Liver (tissue), 9 donors: ENCODE data around the gene CSTPP1. TPM values are rescaled to one million over a fixed set of nuclear protein-coding genes. Genes with fewer than 3 reads are reported as not detected.

ENCODE experiments used
- DNase-seq: peaks from one replicate; pipeline ENCODE4 v3.0.0-alpha.2; 2017; ENCODE audit warnings: low spot score
- H3K27ac ChIP-seq, 2 donors: one replicate each; pipeline ENCODE4 v1.7.0; 2013; ENCODE audit warnings: inconsistent platforms in 2 of 2, low read length in 2 of 2, control low read depth in 1 of 2, low read depth in 1 of 2, mild to moderate bottlenecking in 1 of 2
- H3K27me3 ChIP-seq, 4 donors: one replicate each; pipeline versions ENCODE4 v1.6.1 to v1.7.0; 2013; ENCODE audit warnings: low read length in 3 of 4, inconsistent platforms in 1 of 4, mild to moderate bottlenecking in 1 of 4, moderate library complexity in 1 of 4; ENCODE audit not compliant: control insufficient read depth in 4 of 4, insufficient read depth in 4 of 4
- H3K36me3 ChIP-seq, 4 donors: one replicate each; pipeline versions ENCODE4 v1.6.1 to v1.7.0; 2013; ENCODE audit warnings: low read length in 3 of 4, mild to moderate bottlenecking in 3 of 4, low read depth in 1 of 4, moderate library complexity in 1 of 4; ENCODE audit not compliant: control insufficient read depth in 4 of 4, insufficient read depth in 3 of 4
- H3K4me1 ChIP-seq, 4 donors: one replicate each; pipeline versions ENCODE4 v1.6.1 to v1.7.0; 2013; ENCODE audit warnings: low read length in 3 of 4, mild to moderate bottlenecking in 3 of 4, moderate library complexity in 1 of 4; ENCODE audit not compliant: control insufficient read depth in 4 of 4, insufficient read depth in 4 of 4
- H3K4me3 ChIP-seq, 3 donors: one replicate each; pipeline versions ENCODE4 v1.6.1 to v1.7.0; 2013; ENCODE audit warnings: low read length in 3 of 3, control low read depth in 1 of 3, low read depth in 1 of 3, mild to moderate bottlenecking in 1 of 3
- H3K9ac ChIP-seq, 2 donors: one replicate each; pipeline ENCODE4 v1.7.0; 2013; ENCODE audit warnings: low read length in 2 of 2, mild to moderate bottlenecking in 2 of 2, moderate library complexity in 2 of 2, control low read depth in 1 of 2, low read depth in 1 of 2
- H3K9me3 ChIP-seq, 4 donors: one replicate each; pipeline versions ENCODE4 v1.6.1 to v1.7.0; 2013; ENCODE audit warnings: low read length in 3 of 4; ENCODE audit not compliant: control insufficient read depth in 4 of 4
- FOXA2 ChIP-seq: IDR thresholded peaks from 2 replicates; pipeline ENCODE4 v1.6.1; 2016; ENCODE audit warnings: antibody characterized with exemption
- HNF4A ChIP-seq, 2 donors: conservative IDR thresholded peaks; 2 replicates each; pipeline ENCODE4 v1.6.1; 2016; ENCODE audit warnings: antibody characterized with exemption in 2 of 2, mild to moderate bottlenecking in 2 of 2
- JUND ChIP-seq, 2 donors: IDR thresholded peaks; 2 replicates each; pipeline ENCODE4 v1.6.1; 2016; ENCODE audit warnings: antibody characterized with exemption in 2 of 2
- RAD21 ChIP-seq, 2 donors: IDR thresholded peaks; 2 replicates each; pipeline ENCODE4 v1.6.1; 2016; ENCODE audit warnings: antibody characterized with exemption in 2 of 2, mild to moderate bottlenecking in 2 of 2
- REST ChIP-seq: IDR thresholded peaks from 2 replicates; pipeline ENCODE4 v1.6.1; 2016; ENCODE audit warnings: antibody characterized with exemption, mild to moderate bottlenecking
- RXRA ChIP-seq, 2 donors: IDR thresholded peaks; 2 replicates each; pipeline ENCODE4 v1.6.1; 2017 to 2018; ENCODE audit warnings: antibody characterized with exemption in 2 of 2, mild to moderate bottlenecking in 1 of 2
- SP1 ChIP-seq: IDR thresholded peaks from 2 replicates; pipeline ENCODE4 v1.6.1; 2018; ENCODE audit warnings: antibody characterized with exemption, mild to moderate bottlenecking
- TAF1 ChIP-seq: conservative IDR thresholded peaks from 2 replicates; pipeline ENCODE4 v1.6.1; 2016; ENCODE audit warnings: antibody characterized with exemption, mild to moderate bottlenecking
- WGBS: extraction: QIAGEN DNeasy Blood & Tissue Kit; methylation state at CpG from one replicate; pipeline ENCODE4 v1.1.7; 2013; 5-methylcytosine and 5-hydroxymethylcytosine counted together
- polyA plus RNA-seq, 2 donors: library from polyadenylated mRNA; stranded (reverse) in 1 of 2; unstranded in 1 of 2; fragments of 200-250 nt in 1 of 2; fragments of >200 nt in 1 of 2; fragmentation: Nextera tagmentation in 1 of 2; extraction: Ambion mirVana in 1 of 2; gene quantifications; one replicate each; pipeline versions ENCODE4 v1.2.1 to v1.2.3, GENCODE V29; 2013 to 2015
- total RNA-seq, 2 donors: library from RNA; depleted of rRNA; stranded (reverse); fragments of >200 nt; gene quantifications; one replicate each; pipeline ENCODE4 v1.2.3, GENCODE V29; 2014
- TF ChIP-seq, protein P1 (sequence below): IDR thresholded peaks from 2 replicates; pipeline ENCODE4 v1.6.1; 2016; ENCODE audit warnings: antibody characterized with exemption
- TF ChIP-seq, protein P2 (sequence below): IDR thresholded peaks from 2 replicates; pipeline ENCODE4 v1.6.1; 2016; ENCODE audit warnings: antibody characterized with exemption
- TF ChIP-seq, protein P3 (sequence below): fragments of 150-350 bp; IDR thresholded peaks from 2 replicates; pipeline ENCODE4 v1.5.1; 2017; ENCODE audit warnings: improper control_type of control experiment, low read depth, low read length; ENCODE audit not compliant: missing input control
- donor health status: healthy.
- donor health status: healthy.
- donor health status: healthy.
- donor health status: healthy.
- donor health status: healthy.

The CSTPP1 gene
- total and polyA plus RNA-seq, 4 donors = 5.4 to 6.6 (median 5.7) TPM

GRCh38 chr11:47172740-47173336, 236.3 kb downstream of the CSTPP1 start:
- Histone ChIP-seq H3K9ac (no peak overlapping the region), H3K4me3 (no peak overlapping the region), H3K27ac (no peak overlapping the region), H3K4me1 (peaks cover 8 to 54% (median 41%) of the 10 kb centered on the region in 4 donors), H3K9me3 (no peaks in the 10 kb centered on the region), H3K36me3 (peaks cover 19 to 48% (median 26%) of the 10 kb centered on the region in 4 donors), H3K27me3 (no peaks in the 10 kb centered on the region)
- 50% methylated on average over 6 of the region's 6 CpGs for WGBS
- peak; percentile 7 to 18 for TF ChIP-seq RXRA (IDR thresholded peaks at IDR 0.05)
- TF ChIP-seq, protein P1, sequence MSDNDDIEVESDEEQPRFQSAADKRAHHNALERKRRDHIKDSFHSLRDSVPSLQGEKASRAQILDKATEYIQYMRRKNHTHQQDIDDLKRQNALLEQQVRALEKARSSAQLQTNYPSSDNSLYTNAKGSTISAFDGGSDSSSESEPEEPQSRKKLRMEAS = no peak
- no peak for TF ChIP-seq REST
- TF ChIP-seq FOXA2 = no peak
- TF ChIP-seq HNF4A (conservative IDR thresholded peaks at IDR 0.05) = peak; percentile 55 to 62
- TF ChIP-seq JUND (IDR thresholded peaks at IDR 0.05) = no peak
- TF ChIP-seq RAD21 (IDR thresholded peaks at IDR 0.05) = peak in 1 of 2 donors; percentile 13
- TF ChIP-seq, protein P2, sequence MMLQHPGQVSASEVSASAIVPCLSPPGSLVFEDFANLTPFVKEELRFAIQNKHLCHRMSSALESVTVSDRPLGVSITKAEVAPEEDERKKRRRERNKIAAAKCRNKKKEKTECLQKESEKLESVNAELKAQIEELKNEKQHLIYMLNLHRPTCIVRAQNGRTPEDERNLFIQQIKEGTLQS = no peak
- TF ChIP-seq TAF1 = no peak
- TF ChIP-seq SP1 = peak; percentile 34
- DNase-seq = no peak

GRCh38 chr11:47175746-47176327, 239.3 kb downstream of the CSTPP1 start:
- Histone ChIP-seq H3K27me3 (no peaks in the 10 kb centered on the region), H3K4me3 (peak overlapping the region; percentile 80 to 92 (median 88)), H3K27ac (peak overlapping the region; percentile 92 to 99), H3K9me3 (no peaks in the 10 kb centered on the region), H3K9ac (peak overlapping the region; percentile 57 to 97), H3K4me1 (peaks cover 14 to 77% (median 62%) of the 10 kb centered on the region in 4 donors), H3K36me3 (peaks cover 8 to 28% (median 22%) of the 10 kb centered on the region in 4 donors)
- peak; percentile 32 for DNase-seq
- WGBS = 16% methylated on average over 14 of the region's 14 CpGs
- TF ChIP-seq, protein P1 = peak; percentile 11
- TF ChIP-seq, protein P3, sequence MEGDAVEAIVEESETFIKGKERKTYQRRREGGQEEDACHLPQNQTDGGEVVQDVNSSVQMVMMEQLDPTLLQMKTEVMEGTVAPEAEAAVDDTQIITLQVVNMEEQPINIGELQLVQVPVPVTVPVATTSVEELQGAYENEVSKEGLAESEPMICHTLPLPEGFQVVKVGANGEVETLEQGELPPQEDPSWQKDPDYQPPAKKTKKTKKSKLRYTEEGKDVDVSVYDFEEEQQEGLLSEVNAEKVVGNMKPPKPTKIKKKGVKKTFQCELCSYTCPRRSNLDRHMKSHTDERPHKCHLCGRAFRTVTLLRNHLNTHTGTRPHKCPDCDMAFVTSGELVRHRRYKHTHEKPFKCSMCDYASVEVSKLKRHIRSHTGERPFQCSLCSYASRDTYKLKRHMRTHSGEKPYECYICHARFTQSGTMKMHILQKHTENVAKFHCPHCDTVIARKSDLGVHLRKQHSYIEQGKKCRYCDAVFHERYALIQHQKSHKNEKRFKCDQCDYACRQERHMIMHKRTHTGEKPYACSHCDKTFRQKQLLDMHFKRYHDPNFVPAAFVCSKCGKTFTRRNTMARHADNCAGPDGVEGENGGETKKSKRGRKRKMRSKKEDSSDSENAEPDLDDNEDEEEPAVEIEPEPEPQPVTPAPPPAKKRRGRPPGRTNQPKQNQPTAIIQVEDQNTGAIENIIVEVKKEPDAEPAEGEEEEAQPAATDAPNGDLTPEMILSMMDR = no peak
- no peak for TF ChIP-seq TAF1
